ENCODE results near the gene JMY.
A peak's percentile ranks its signal among the peaks of the same experiment; 100 is the strongest.
"Not testable (repeated sequence)": the region's sequence is repeated elsewhere in the genome, so short reads cannot be mapped to it uniquely, and the experiment has no call there.

JMY gene

GRCh38 chr5:79243224-79243623, 7.3 kb downstream of the JMY start:
- TF ChIP-seq, protein P1, sequence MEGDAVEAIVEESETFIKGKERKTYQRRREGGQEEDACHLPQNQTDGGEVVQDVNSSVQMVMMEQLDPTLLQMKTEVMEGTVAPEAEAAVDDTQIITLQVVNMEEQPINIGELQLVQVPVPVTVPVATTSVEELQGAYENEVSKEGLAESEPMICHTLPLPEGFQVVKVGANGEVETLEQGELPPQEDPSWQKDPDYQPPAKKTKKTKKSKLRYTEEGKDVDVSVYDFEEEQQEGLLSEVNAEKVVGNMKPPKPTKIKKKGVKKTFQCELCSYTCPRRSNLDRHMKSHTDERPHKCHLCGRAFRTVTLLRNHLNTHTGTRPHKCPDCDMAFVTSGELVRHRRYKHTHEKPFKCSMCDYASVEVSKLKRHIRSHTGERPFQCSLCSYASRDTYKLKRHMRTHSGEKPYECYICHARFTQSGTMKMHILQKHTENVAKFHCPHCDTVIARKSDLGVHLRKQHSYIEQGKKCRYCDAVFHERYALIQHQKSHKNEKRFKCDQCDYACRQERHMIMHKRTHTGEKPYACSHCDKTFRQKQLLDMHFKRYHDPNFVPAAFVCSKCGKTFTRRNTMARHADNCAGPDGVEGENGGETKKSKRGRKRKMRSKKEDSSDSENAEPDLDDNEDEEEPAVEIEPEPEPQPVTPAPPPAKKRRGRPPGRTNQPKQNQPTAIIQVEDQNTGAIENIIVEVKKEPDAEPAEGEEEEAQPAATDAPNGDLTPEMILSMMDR (IDR thresholded peaks at IDR 0.05; ENCODE audit: control insufficient read depth, insufficient read depth, low read depth, low read length, missing control alignments) = no peak
- H3K4me3 ChIP-seq (ENCODE audit: control insufficient read depth, low read depth, low read length) = no peak overlapping the region
- DNase-seq (ENCODE audit: low read depth) = no peak

DNA sequence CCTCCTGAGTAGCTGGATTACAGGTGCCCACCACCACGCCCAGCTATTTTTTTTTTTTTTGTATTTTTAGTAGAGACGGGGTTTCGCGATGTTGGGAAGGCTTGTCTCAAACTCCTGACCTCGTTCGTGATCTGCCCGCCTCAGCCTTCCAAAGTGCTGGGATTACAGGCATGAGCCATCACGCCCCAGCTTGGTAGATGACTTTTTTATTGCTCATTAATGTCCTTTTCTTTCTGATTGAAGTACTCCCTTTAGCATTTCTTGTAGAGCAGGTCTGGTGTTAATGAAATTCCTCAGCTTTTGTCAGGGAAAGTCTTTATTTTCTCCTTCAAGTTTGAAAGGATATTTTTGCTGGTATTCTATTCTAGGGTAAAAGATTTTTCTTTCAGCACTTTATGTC, 18.1 kb downstream of the JMY start:
- H3K4me3 ChIP-seq (ENCODE audit: control insufficient read depth, low read depth, low read length); DNase-seq (ENCODE audit: low read depth): not testable (repeated sequence)

GRCh38 chr5:79255786-79256557, 20.0 kb downstream of the JMY start:
- TF ChIP-seq, protein P1 (IDR thresholded peaks at IDR 0.05; ENCODE audit: control insufficient read depth, insufficient read depth, low read depth, low read length, missing control alignments) = peak; percentile 76
- no peak for DNase-seq (ENCODE audit: low read depth)
- H3K4me3 ChIP-seq (ENCODE audit: control insufficient read depth, low read depth, low read length) = no peak overlapping the region

- H3K4me3 ChIP-seq (ENCODE audit: control insufficient read depth, low read depth, low read length) = no peak overlapping the region
- no peak for DNase-seq (ENCODE audit: low read depth)
- TF ChIP-seq, protein P1 (IDR thresholded peaks at IDR 0.05; ENCODE audit: control insufficient read depth, insufficient read depth, low read depth, low read length, missing control alignments) = no peak
Measured at GRCh38 chr5:79256563-79256962, 20.6 kb downstream of the JMY start.

DNA sequence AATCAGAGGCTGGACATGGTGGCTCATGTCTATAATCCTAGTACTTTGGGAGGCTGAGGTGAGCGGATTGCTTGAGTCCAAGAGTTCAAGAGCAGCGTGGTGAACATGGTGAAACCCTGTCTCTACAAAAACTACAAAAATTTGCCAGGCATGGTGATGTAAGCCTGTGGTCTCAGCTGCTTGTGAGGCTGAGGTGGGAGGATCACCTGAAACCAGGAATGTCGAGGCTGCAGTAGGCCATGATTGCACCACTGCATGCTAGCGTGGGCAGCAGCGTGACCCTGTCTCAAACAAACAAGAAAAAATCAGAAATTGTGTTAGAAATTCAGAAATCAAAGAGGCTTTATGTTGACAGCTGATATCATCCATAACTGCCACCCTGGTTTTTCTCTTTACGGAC, 21.4 kb downstream of the JMY start:
- no peak for DNase-seq (ENCODE audit: low read depth)
- no peak overlapping the region for H3K4me3 ChIP-seq (ENCODE audit: control insufficient read depth, low read depth, low read length)
- TF ChIP-seq, protein P1 (IDR thresholded peaks at IDR 0.05; ENCODE audit: control insufficient read depth, insufficient read depth, low read depth, low read length, missing control alignments) = no peak

- DNase-seq (ENCODE audit: low read depth) = no peak
- TF ChIP-seq, protein P1 (IDR thresholded peaks at IDR 0.05; ENCODE audit: control insufficient read depth, insufficient read depth, low read depth, low read length, missing control alignments) = no peak
- H3K4me3 ChIP-seq (ENCODE audit: control insufficient read depth, low read depth, low read length) = no peak overlapping the region
Measured at GRCh38 chr5:79258801-79259200, 22.9 kb downstream of the JMY start.

- TF ChIP-seq, protein P1 (IDR thresholded peaks at IDR 0.05; ENCODE audit: control insufficient read depth, insufficient read depth, low read depth, low read length, missing control alignments) = no peak
- DNase-seq (ENCODE audit: low read depth) = no peak
- H3K4me3 ChIP-seq (ENCODE audit: control insufficient read depth, low read depth, low read length) = no peak overlapping the region
Measured at GRCh38 chr5:79259383-79259782, 23.5 kb downstream of the JMY start.

Data from AG09309 (cell line).